Erythroblast (primary cell): ENCODE results near the gene IFNK.

ENCODE experiments used
- GATA1 ChIP-seq: IDR thresholded peaks from 2 replicates; pipeline ENCODE4 v1.6.1; 2011; ENCODE audit warnings: low read depth, mild to moderate bottlenecking, control low read depth, low read length, moderate library complexity
- POLR2A ChIP-seq: IDR thresholded peaks from 2 replicates; pipeline ENCODE4 v1.6.1; 2011; ENCODE audit warnings: mild to moderate bottlenecking, low read length

- no peak for TF ChIP-seq POLR2A
- TF ChIP-seq GATA1: no peak
Measured at GRCh38 chr9:27487927-27488326, 36.2 kb upstream of the IFNK start.
